H1 (cell line): ENCODE measurements around the gene CACNB4. TPM values are rescaled to one million over a fixed set of nuclear protein-coding genes. Genes with fewer than 3 reads are reported as not detected.

Experiments used
- CTCF ChIA-PET: fragments of 300-600 bp; sonication (Branson Sonifier 250); formaldehyde crosslinking; loops from one replicate; lab custom pipeline; 2021; ENCODE audit not compliant: partially characterized antibody; lab: Charles Lee
- POLR2A ChIA-PET: fragments of 300-600 bp; sonication (Branson Sonifier 250); formaldehyde crosslinking; loops from one replicate; lab custom pipeline; 2021; ENCODE audit warnings: inconsistent platforms; ENCODE audit not compliant: partially characterized antibody; lab: Charles Lee
- DNase-seq, 2 experiments: peaks; one replicate each; pipeline versions ENCODE4 v3.0.0 to v3.0.0-alpha.2; 2010 to 2022; ENCODE audit warnings: low spot score in 2 of 2, low read depth in 1 of 2, mixed read lengths in 1 of 2
- FAIRE-seq: peaks from 2 replicates; lab custom pipeline; 2011; peaks lifted over from hg19 to GRCh38; lab: Jason Lieb, UNC
- H2AFZ ChIP-seq: 2 replicates; pipeline ENCODE4 v1.8.1; 2012; ENCODE audit warnings: low read length, inconsistent platforms
- H2AK5ac ChIP-seq: 2 replicates; pipeline ENCODE4 v1.6.1; 2013; ENCODE audit warnings: low read depth, low read length
- H2BK120ac ChIP-seq: replicated peaks from 2 replicates; pipeline ENCODE3; 2013; ENCODE audit warnings: low read depth, low read length, inconsistent platforms
- H2BK12ac ChIP-seq: 2 replicates; pipeline ENCODE4 v1.6.1; 2013; ENCODE audit warnings: low read depth, low read length
- H2BK15ac ChIP-seq: 2 replicates; pipeline ENCODE4 v1.6.1; 2013; ENCODE audit warnings: low read length
- H2BK20ac ChIP-seq: 2 replicates; pipeline ENCODE4 v1.6.1; 2013; ENCODE audit warnings: low read length
- H2BK5ac ChIP-seq: 2 replicates; pipeline ENCODE4 v1.6.1; 2013; ENCODE audit warnings: low read depth, low read length
- H3K14ac ChIP-seq: 2 replicates; pipeline ENCODE4 v1.6.1; 2013; ENCODE audit warnings: inconsistent platforms; ENCODE audit not compliant: insufficient read length
- H3K18ac ChIP-seq: 2 replicates; pipeline ENCODE4 v1.6.1; 2013; ENCODE audit warnings: low read length; ENCODE audit errors: extremely low read depth
- H3K23ac ChIP-seq: 2 replicates; pipeline ENCODE4 v1.6.1; 2013; ENCODE audit warnings: inconsistent platforms; ENCODE audit not compliant: insufficient read length
- H3K23me2 ChIP-seq: 2 replicates; pipeline ENCODE4 v1.6.1; 2013; ENCODE audit warnings: low read depth, low read length
- H3K27ac ChIP-seq: 2 replicates; pipeline ENCODE4 v1.6.1; 2011; ENCODE audit warnings: low read depth, low read length, inconsistent platforms
- H3K27me3 ChIP-seq, 4 experiments: replicated peaks in 1 of 4; 1 replicate in 1 of 4; 2 replicates in 3 of 4; pipeline versions ENCODE4 v1.6.1 to v1.8.1; 2011 to 2013; ENCODE audit warnings: low read length in 3 of 4, mild to moderate bottlenecking in 3 of 4, inconsistent platforms in 2 of 4, mixed read lengths in 2 of 4, moderate library complexity in 1 of 4; ENCODE audit not compliant: control insufficient read depth in 3 of 4, insufficient read depth in 3 of 4; ENCODE audit errors: extremely low read depth in 1 of 4
- H3K36me3 ChIP-seq, 4 experiments: 2 replicates each; pipeline versions ENCODE4 v1.6.1 to v1.8.1; 2011 to 2013; ENCODE audit warnings: mild to moderate bottlenecking in 4 of 4, low read length in 3 of 4, moderate library complexity in 2 of 4, control low read depth in 1 of 4, inconsistent platforms in 1 of 4; ENCODE audit not compliant: insufficient read depth in 4 of 4, control insufficient read depth in 2 of 4
- H3K4ac ChIP-seq: replicated peaks from 2 replicates; pipeline ENCODE3; 2013; ENCODE audit warnings: low read length, low read depth, mixed read lengths, inconsistent platforms; ENCODE audit not compliant: insufficient read length
- H3K4me1 ChIP-seq, 4 experiments: replicated peaks in 1 of 4; 1 replicate in 1 of 4; 2 replicates in 3 of 4; pipeline versions ENCODE4 v1.6.1 to v1.8.1; 2011 to 2013; ENCODE audit warnings: low read length in 3 of 4, inconsistent platforms in 2 of 4, mixed read lengths in 1 of 4; ENCODE audit not compliant: insufficient read depth in 4 of 4, control insufficient read depth in 3 of 4
- H3K4me2 ChIP-seq, 2 experiments: 2 replicates each; pipeline versions ENCODE4 v1.6.1 to v1.8.1; 2011 to 2013; ENCODE audit warnings: low read depth in 2 of 2, low read length in 2 of 2, control low read depth in 1 of 2, inconsistent platforms in 1 of 2, mild to moderate bottlenecking in 1 of 2; ENCODE audit not compliant: insufficient read depth in 1 of 2
- H3K4me3 ChIP-seq, 4 experiments: fragments of 200-600, 300-600 bp in 1 of 4; sonication (generic), shearing (Covaris generic), sonication (Bioruptor Twin) in 1 of 4; 2 replicates each; pipeline versions ENCODE4 v1.5.1 to v1.8.1; 2011 to 2016; ENCODE audit warnings: low read length in 4 of 4, low read depth in 3 of 4, control low read depth in 2 of 4, inconsistent platforms in 2 of 4, mild to moderate bottlenecking in 2 of 4, mixed read lengths in 1 of 4, moderate library complexity in 1 of 4; ENCODE audit not compliant: insufficient read depth in 2 of 4; ENCODE audit errors: extremely low read depth in 1 of 4
- H3K56ac ChIP-seq: replicated peaks from 2 replicates; pipeline ENCODE3; 2013; ENCODE audit warnings: low read depth, mild to moderate bottlenecking, mixed read lengths, low read length, inconsistent platforms; ENCODE audit not compliant: insufficient read length
- H3K79me1 ChIP-seq: 2 replicates; pipeline ENCODE4 v1.6.1; 2013; ENCODE audit warnings: low read depth, low read length, control low read depth
- H3K79me2 ChIP-seq, 2 experiments: 2 replicates each; pipeline versions ENCODE4 v1.6.1 to v1.8.1; 2012 to 2013; ENCODE audit warnings: low read length in 2 of 2, mild to moderate bottlenecking in 2 of 2, inconsistent platforms in 1 of 2; ENCODE audit not compliant: insufficient read depth in 2 of 2, control insufficient read depth in 1 of 2
- H3K9ac ChIP-seq, 4 experiments: replicated peaks in 1 of 4; 1 replicate in 1 of 4; 2 replicates in 3 of 4; pipeline versions ENCODE4 v1.6.1 to v1.8.1; 2011 to 2013; ENCODE audit warnings: low read depth in 3 of 4, low read length in 3 of 4, control low read depth in 2 of 4, mild to moderate bottlenecking in 2 of 4, moderate library complexity in 2 of 4, inconsistent platforms in 1 of 4; ENCODE audit errors: extremely low read depth in 1 of 4
- H3K9me3 ChIP-seq, 2 experiments: 2 replicates each; pipeline versions ENCODE4 v1.6.1 to v1.8.1; 2012 to 2013; ENCODE audit warnings: mild to moderate bottlenecking in 2 of 2, moderate library complexity in 2 of 2, control low read depth in 1 of 2, inconsistent platforms in 1 of 2, low read depth in 1 of 2, low read length in 1 of 2, mixed read lengths in 1 of 2; ENCODE audit not compliant: insufficient read depth in 2 of 2
- H4K20me1 ChIP-seq, 2 experiments: replicated peaks in 1 of 2; 2 replicates each; pipeline versions ENCODE3 to v1.8.1; 2011 to 2013; ENCODE audit warnings: inconsistent platforms in 2 of 2, low read length in 2 of 2, mild to moderate bottlenecking in 1 of 2; ENCODE audit not compliant: insufficient read depth in 2 of 2, control insufficient read depth in 1 of 2
- H4K5ac ChIP-seq: 2 replicates; pipeline ENCODE4 v1.6.1; 2013; ENCODE audit warnings: low read length, low read depth, mixed read lengths, inconsistent platforms; ENCODE audit not compliant: insufficient read length
- H4K8ac ChIP-seq: 2 replicates; pipeline ENCODE4 v1.8.0; 2013; ENCODE audit warnings: mild to moderate bottlenecking, moderate library complexity, low read length, inconsistent platforms; ENCODE audit not compliant: insufficient read depth; ENCODE audit errors: extremely low read depth
- H4K91ac ChIP-seq: replicated peaks from 2 replicates; pipeline ENCODE3; 2013; ENCODE audit warnings: low read length, mixed read lengths, inconsistent platforms; ENCODE audit not compliant: insufficient read length
- CREB1 ChIP-seq: IDR thresholded peaks from 2 replicates; pipeline ENCODE4 v1.6.1; 2012; ENCODE audit warnings: inconsistent platforms
- EP300 ChIP-seq, 2 experiments: IDR thresholded peaks; 1 replicate in 1 of 2; 2 replicates in 1 of 2; pipeline ENCODE4 v1.6.1; 2011 to 2012; ENCODE audit warnings: low read depth in 2 of 2, low read length in 2 of 2, mild to moderate bottlenecking in 2 of 2, borderline replicate concordance in 1 of 2, inconsistent platforms in 1 of 2, moderate library complexity in 1 of 2
- WGBS, 2 experiments: shearing (Covaris generic) in 1 of 2; methylation state at CpG; one replicate each; pipeline versions ENCODE4 v1.1.6 to v1.1.7; 2013 to 2015; ENCODE audit warnings: low lambda C conversion rate in 2 of 2, mixed read lengths in 2 of 2, inconsistent platforms in 1 of 2, low coverage in 1 of 2, missing lambda C conversion rate in 1 of 2; ENCODE audit not compliant: insufficient replicate concordance in 2 of 2, insufficient coverage in 1 of 2, insufficient read length in 1 of 2; ENCODE audit errors: extremely low coverage in 1 of 2, missing lambda C conversion rate in 1 of 2; 5-methylcytosine and 5-hydroxymethylcytosine counted together
- polyA plus RNA-seq, 7 experiments: library from polyadenylated mRNA; depleted of rRNA in 3 of 7; stranded (reverse) in 5 of 7; unstranded in 2 of 7; fragments of >200 nt in 5 of 7; fragments of 200-250 nt in 2 of 7; gene quantifications; 1 replicate in 5 of 7; 2 replicates in 1 of 7; 4 replicates in 1 of 7; pipeline versions ENCODE4 v1.2.1 to v1.2.3, GENCODE V29; 2011 to 2013; ENCODE audit warnings: missing spikeins in 2 of 7, mixed read lengths in 2 of 7
- total RNA-seq: library from RNA; stranded (reverse); fragmentation: NEBNext Ultra II Directional; extraction: Animal tissue kit (Norgen Biotek cat#: 25700); gene quantifications from 2 replicates; pipeline ENCODE4 v1.2.1, GENCODE V29; 2021

CACNB4 gene
- total and polyA plus RNA-seq, 2 of the 8 experiments (the other 6 are each of a cell fraction or from before 2014, with no cell fraction given) = 2.0 to 4.0 TPM

DNA sequence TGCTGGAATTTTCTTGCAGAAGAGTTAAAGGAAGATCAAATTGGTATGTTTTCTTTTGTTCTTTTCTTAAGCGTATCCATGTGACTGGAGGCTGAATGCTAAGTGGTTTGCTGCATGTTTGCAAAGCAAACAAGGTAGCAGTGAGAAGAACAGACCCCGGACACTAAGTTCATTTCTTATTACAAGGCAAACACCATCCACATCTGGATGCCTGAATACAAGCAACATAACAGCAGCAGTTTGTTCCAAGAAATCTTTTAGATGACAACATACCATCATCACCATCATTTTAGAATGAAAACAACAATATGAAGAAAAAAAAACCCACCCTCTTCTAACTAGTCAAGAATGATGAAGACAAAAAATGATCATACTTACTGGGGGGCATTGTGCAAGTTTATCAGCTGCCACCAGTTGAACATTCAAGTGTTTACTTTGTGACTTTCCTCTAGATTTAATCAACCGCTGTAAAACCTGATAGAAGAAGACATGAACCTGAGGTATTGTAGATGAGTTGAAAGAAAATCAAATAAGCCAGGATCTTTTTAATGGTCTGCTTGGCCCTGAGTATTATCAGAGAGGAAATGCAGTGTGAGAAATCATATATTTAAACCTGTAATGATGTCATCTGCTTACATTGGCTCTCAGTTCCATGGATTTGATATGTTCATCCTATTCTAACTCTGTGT is 245.6 kb downstream of the CACNB4 start:
- Histone ChIP-seq H2AK5ac (no peak overlapping the region), H3K27me3 (no peaks in the 10 kb centered on the region), H3K9ac (no peak overlapping the region), H2AFZ (no peak overlapping the region), H4K8ac (no peak overlapping the region), H3K18ac (no peak overlapping the region), H3K4ac (no peak overlapping the region), H2BK5ac (no peak overlapping the region), H3K23me2 (no peaks in the 10 kb centered on the region), H3K14ac (no peak overlapping the region), H2BK15ac (no peak overlapping the region), H3K56ac (no peak overlapping the region), H4K20me1 (no peaks in the 10 kb centered on the region), H3K4me1 (no peaks in the 10 kb centered on the region), H3K27ac (no peak overlapping the region), H3K4me3 (no peak overlapping the region), H2BK120ac (no peak overlapping the region), H2BK12ac (no peak overlapping the region), H3K9me3 (no peaks in the 10 kb centered on the region), H4K5ac (no peak overlapping the region), H4K91ac (no peak overlapping the region), H3K79me2 (no peaks in the 10 kb centered on the region), H3K4me2 (no peak overlapping the region), H3K36me3 (no peaks in the 10 kb centered on the region), H3K79me1 (no peaks in the 10 kb centered on the region), H3K23ac (no peak overlapping the region), H2BK20ac (no peak overlapping the region)
- FAIRE-seq (no peak), DNase-seq (no peak)
- ChIA-PET CTCF (interaction anchor here (1.0 kb wide), 1 partner anchor 39 kb away, joined by 4 read pairs; no protein-coding TSS in a partner anchor), POLR2A (no interaction called here)
- 90% methylated on average over 3 of the region's 3 CpGs; no CpG with 5 or more reads in 1 of the 2 experiments for WGBS, 2 experiments
- TF ChIP-seq EP300 (IDR thresholded peaks at IDR 0.05; ENCODE audit: borderline replicate concordance in 1 of 2, low read depth in 2 of 2, low read length in 2 of 2) = no peak
- TF ChIP-seq CREB1 = no peak
